Activated CD8-positive, alpha-beta memory T cell treated with anti-CD3 and anti-CD28 coated beads, Interleukin-2, amount 50 U/mL, for 24 hours (primary cell): Measurements from ENCODE around the gene GALE.
A peak's percentile ranks its signal among the peaks of the same experiment; 100 is the strongest.
"Not testable (repeated sequence)": the region's sequence is repeated elsewhere in the genome, so short reads cannot be mapped to it uniquely, and the experiment has no call there.

Source experiments
- DNase-seq: peaks from one replicate; pipeline ENCODE4 v3.0.0-alpha.2; 2020; ENCODE audit errors: extremely low read depth

GALE gene

GRCh38 chr1:23809751-23810171 lies 9.2 kb upstream of the GALE start:
- DNase-seq: peak; percentile 44

- no peak for DNase-seq
Measured at GRCh38 chr1:23807453-23807852, 6.9 kb upstream of the GALE start.

GRCh38 chr1:23806280-23806679 lies 5.7 kb upstream of the GALE start:
- DNase-seq: no peak

GRCh38 chr1:23805025-23805424 lies 4.5 kb upstream of the GALE start:
- DNase-seq: no peak

- no peak for DNase-seq
Measured at GRCh38 chr1:23804183-23804835, 3.8 kb upstream of the GALE start.

- DNase-seq: no peak
Measured at GRCh38 chr1:23803674-23804073, 3.1 kb upstream of the GALE start.

GRCh38 chr1:23802809-23803342 lies 2.3 kb upstream of the GALE start:
- not testable (repeated sequence) for DNase-seq

- DNase-seq: no peak
Measured at GRCh38 chr1:23801876-23802275, 1.3 kb upstream of the GALE start.

- no peak for DNase-seq
Measured at GRCh38 chr1:23801338-23801748, 789 bp upstream of the GALE start.

- DNase-seq: no peak
Measured at GRCh38 chr1:23799570-23800399, 769 bp downstream of the GALE start.

- DNase-seq: no peak
Measured at GRCh38 chr1:23799255-23799569, 1.3 kb downstream of the GALE start.

GRCh38 chr1:23798662-23799142 lies 1.9 kb downstream of the GALE start:
- no peak for DNase-seq

- DNase-seq: no peak
Measured at GRCh38 chr1:23797478-23798448, 2.8 kb downstream of the GALE start.

GRCh38 chr1:23796466-23797271 lies 3.9 kb downstream of the GALE start:
- DNase-seq: no peak

GRCh38 chr1:23795676-23796465 lies 4.7 kb downstream of the GALE start:
- DNase-seq: no peak

GRCh38 chr1:23794732-23795182 lies 5.8 kb downstream of the GALE start:
- DNase-seq: not testable (repeated sequence)

- DNase-seq: no peak
Measured at GRCh38 chr1:23793861-23794731, 6.5 kb downstream of the GALE start.

- DNase-seq: no peak
Measured at GRCh38 chr1:23793018-23793781, 7.4 kb downstream of the GALE start.
